ENCODE results near the gene CACNG7. TPM values are rescaled to one million over a fixed set of nuclear protein-coding genes. Genes with fewer than 3 reads are reported as not detected.

Gene CACNG7
- total RNA-seq, 1 experiment from 2014 or later = 22.7 TPM

DNA sequence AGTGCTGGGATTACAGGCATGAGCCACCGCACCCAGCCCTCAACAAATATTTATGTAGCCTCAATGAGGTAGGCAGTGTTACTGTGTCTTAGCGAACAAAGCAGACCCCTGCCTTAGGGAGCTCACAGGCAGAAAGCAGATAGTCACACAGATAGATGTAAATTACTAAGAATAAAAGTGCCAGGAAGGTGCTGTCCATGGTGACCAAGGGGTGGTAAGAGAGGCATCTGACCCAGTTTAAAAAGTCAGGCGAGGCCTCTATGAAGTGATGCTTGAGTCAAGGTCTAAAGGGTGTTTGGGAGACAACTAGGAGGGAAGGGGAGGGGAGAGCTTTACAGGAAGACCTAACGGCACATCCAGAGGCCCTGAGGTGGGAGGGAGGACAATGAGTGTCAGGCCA, 12.4 kb upstream of the CACNG7 start:
- Histone ChIP-seq H3K4me2 (ENCODE audit: insufficient read depth, insufficient read length, low read length) (no peak overlapping the region), H3K79me2 (ENCODE audit: insufficient read depth, low read length) (no peaks in the 10 kb centered on the region), H2AFZ (ENCODE audit: low read length) (no peak overlapping the region), H3K56ac (ENCODE audit: insufficient read length, low read depth, low read length) (no peak overlapping the region), H2BK120ac (ENCODE audit: low read depth, low read length, poor library complexity, severe bottlenecking) (no peak overlapping the region), H3K79me1 (ENCODE audit: insufficient read depth, low read depth, low read length, poor library complexity, severe bottlenecking) (no peaks in the 10 kb centered on the region), H3K23me2 (ENCODE audit: insufficient read length, low read depth, low read length, poor library complexity, severe bottlenecking) (peaks cover 6% of the 10 kb centered on the region), H3K27ac (ENCODE audit: insufficient read length, low read depth, low read length) (no peak overlapping the region), H3K4me1 (ENCODE audit: insufficient read depth, low read length) (0 out of 2 replicates have a peak, but pooled peaks cover 3% of the 10 kb centered on the region), H4K8ac (replicated peaks; ENCODE audit: insufficient read length, low read depth, low read length) (no peak overlapping the region), H3K9ac (ENCODE audit: extremely low read depth, insufficient read length, low read length) (no peak overlapping the region), H3T11ph (ENCODE audit: low read length) (no peak overlapping the region), H3K18ac (ENCODE audit: insufficient read length, low read depth, low read length) (no peak overlapping the region), H2BK12ac (ENCODE audit: insufficient read length, low read depth, low read length) (no peak overlapping the region), H2BK5ac (ENCODE audit: insufficient read length, low read length) (no peak overlapping the region), H3K9me3 (ENCODE audit: control insufficient read depth, low read depth, low read length) (no peaks in the 10 kb centered on the region), H2BK20ac (ENCODE audit: low read depth, low read length, poor library complexity, severe bottlenecking) (no peak overlapping the region), H3K14ac (ENCODE audit: insufficient read depth, low read length) (no peak overlapping the region), H2BK15ac (ENCODE audit: low read depth, low read length) (no peak overlapping the region), H4K91ac (ENCODE audit: insufficient read length, low read depth, low read length) (no peak overlapping the region), H2AK5ac (ENCODE audit: insufficient read length, low read length) (no peak overlapping the region), H3K4ac (ENCODE audit: low read depth, low read length) (no peak overlapping the region), H4K20me1 (ENCODE audit: control insufficient read depth, insufficient read depth, insufficient read length) (no peaks in the 10 kb centered on the region), H3K27me3 (ENCODE audit: insufficient read depth, low read length) (no peaks in the 10 kb centered on the region), H4K5ac (ENCODE audit: insufficient read length, low read depth, low read length) (no peak overlapping the region), H3K23ac (ENCODE audit: insufficient read length, low read depth, low read length) (no peak overlapping the region)
- Mint-ChIP-seq H3K36me3 (ENCODE audit: insufficient read depth in 1 of 3, low read depth in 3 of 3) (peaks cover 8 to 15% (median 14%) of the 10 kb centered on the region in 3 experiments; a peak in 5 of 7 replicates), H3K4me1 (peaks cover 37 to 56% of the 10 kb centered on the region in 2 experiments), H3K27ac (peak overlapping the region in 1 of 3 experiments; percentile 41; a peak in 1 of 7 replicates), H3K4me3 (peak overlapping the region in 1 of 2 experiments; percentile 25; a peak in 3 of 5 replicates), H3K27me3 (ENCODE audit: low read depth) (peaks cover 10% of the 10 kb centered on the region), H3K9me3 (no peaks in the 10 kb centered on the region; a peak in 1 of 5 replicates)
- DNase-seq = no peak
- WGBS (ENCODE audit: extremely low coverage, insufficient read length, low lambda C conversion rate) = no CpG with 5 or more reads among the region's 4 CpGs
- TF ChIP-seq, protein P1, sequence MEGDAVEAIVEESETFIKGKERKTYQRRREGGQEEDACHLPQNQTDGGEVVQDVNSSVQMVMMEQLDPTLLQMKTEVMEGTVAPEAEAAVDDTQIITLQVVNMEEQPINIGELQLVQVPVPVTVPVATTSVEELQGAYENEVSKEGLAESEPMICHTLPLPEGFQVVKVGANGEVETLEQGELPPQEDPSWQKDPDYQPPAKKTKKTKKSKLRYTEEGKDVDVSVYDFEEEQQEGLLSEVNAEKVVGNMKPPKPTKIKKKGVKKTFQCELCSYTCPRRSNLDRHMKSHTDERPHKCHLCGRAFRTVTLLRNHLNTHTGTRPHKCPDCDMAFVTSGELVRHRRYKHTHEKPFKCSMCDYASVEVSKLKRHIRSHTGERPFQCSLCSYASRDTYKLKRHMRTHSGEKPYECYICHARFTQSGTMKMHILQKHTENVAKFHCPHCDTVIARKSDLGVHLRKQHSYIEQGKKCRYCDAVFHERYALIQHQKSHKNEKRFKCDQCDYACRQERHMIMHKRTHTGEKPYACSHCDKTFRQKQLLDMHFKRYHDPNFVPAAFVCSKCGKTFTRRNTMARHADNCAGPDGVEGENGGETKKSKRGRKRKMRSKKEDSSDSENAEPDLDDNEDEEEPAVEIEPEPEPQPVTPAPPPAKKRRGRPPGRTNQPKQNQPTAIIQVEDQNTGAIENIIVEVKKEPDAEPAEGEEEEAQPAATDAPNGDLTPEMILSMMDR (conservative IDR thresholded peaks at IDR 0.05) = no peak
